GM12864 (cell line): ENCODE results near the gene RNU7-1.

Source experiments
- DNase-seq: peaks from one replicate; pipeline ENCODE4 v3.0.0-alpha.2; 2011; ENCODE audit warnings: low read depth
- H3K4me3 ChIP-seq: 2 replicates; pipeline ENCODE4 v1.5.1; 2011; ENCODE audit warnings: mild to moderate bottlenecking, low read depth, low read length, control low read depth
- CTCF ChIP-seq: IDR thresholded peaks from 2 replicates; pipeline ENCODE4 v1.5.1; 2011; ENCODE audit warnings: low read depth, mild to moderate bottlenecking, moderate library complexity, low read length, control low read depth, inconsistent platforms; ENCODE audit errors: missing control alignments

The RNU7-1 gene

GRCh38 chr12:6964605-6965025, 21.0 kb downstream of the RNU7-1 start:
- TF ChIP-seq CTCF = no peak
- DNase-seq = no peak
- no peak overlapping the region for H3K4me3 ChIP-seq

GRCh38 chr12:6965026-6965661, 21.5 kb downstream of the RNU7-1 start:
- no peak overlapping the region for H3K4me3 ChIP-seq
- TF ChIP-seq CTCF = peak; percentile 88
- DNase-seq = no peak

GRCh38 chr12:6965714-6966113, 22.1 kb downstream of the RNU7-1 start:
- no peak for TF ChIP-seq CTCF
- no peak for DNase-seq
- H3K4me3 ChIP-seq = no peak overlapping the region

GRCh38 chr12:6966351-6966750, 22.7 kb downstream of the RNU7-1 start:
- no peak for TF ChIP-seq CTCF
- no peak overlapping the region for H3K4me3 ChIP-seq
- no peak for DNase-seq

- no peak for DNase-seq
- no peak for TF ChIP-seq CTCF
- no peak overlapping the region for H3K4me3 ChIP-seq
Measured at GRCh38 chr12:6967651-6968100, 24.1 kb downstream of the RNU7-1 start.

- DNase-seq = no peak
- peak overlapping the region; percentile 73; the same call in 1 of the 2 replicates for H3K4me3 ChIP-seq
- no peak for TF ChIP-seq CTCF
Measured at GRCh38 chr12:6968426-6968825, 24.8 kb downstream of the RNU7-1 start.

GRCh38 chr12:6970096-6970527, 26.5 kb downstream of the RNU7-1 start:
- no peak for DNase-seq
- peak overlapping the region; percentile 73 for H3K4me3 ChIP-seq
- no peak for TF ChIP-seq CTCF
